Smooth muscle cell (in vitro differentiated cells): Measurements from ENCODE around the gene ZNF593. TPM values are rescaled to one million over a fixed set of nuclear protein-coding genes. Genes with fewer than 3 reads are reported as not detected.

Experiments
- DNase-seq: peaks from one replicate; lab custom pipeline; 2025; ENCODE audit not compliant: unreplicated experiment; lab: John Stamatoyannopoulos, UW
- H2AFZ ChIP-seq: fragments of 200-600 bp; sonication (generic); 2 replicates; pipeline ENCODE4 v1.6.0; 2016; ENCODE audit warnings: antibody characterized with exemption, low read depth, mild to moderate bottlenecking
- H3F3A ChIP-seq: fragments of 200-600 bp; sonication (generic); 2 replicates; pipeline ENCODE4 v1.6.0; 2017; ENCODE audit warnings: antibody characterized with exemption, low read depth
- H3K27ac ChIP-seq: fragments of 200-600 bp; sonication (generic); 2 replicates; pipeline ENCODE4 v1.5.1; 2016; ENCODE audit warnings: low read depth, mild to moderate bottlenecking
- H3K27me3 ChIP-seq: fragments of 200-600 bp; sonication (generic); 2 replicates; pipeline ENCODE4 v1.6.1; 2016; ENCODE audit warnings: low read depth, mild to moderate bottlenecking
- H3K36me3 ChIP-seq: fragments of 200-600 bp; sonication (generic); 2 replicates; pipeline ENCODE4 v1.5.1; 2016; ENCODE audit warnings: low read depth
- H3K4me1 ChIP-seq: fragments of 200-600 bp; sonication (generic); 2 replicates; pipeline ENCODE4 v1.5.1; 2016; ENCODE audit warnings: low read depth
- H3K4me2 ChIP-seq: fragments of 200-600 bp; sonication (generic); 2 replicates; pipeline ENCODE4 v1.6.0; 2016; ENCODE audit warnings: mild to moderate bottlenecking
- H3K4me3 ChIP-seq: fragments of 200-600 bp; sonication (generic); 2 replicates; pipeline ENCODE4 v1.5.1; 2016; ENCODE audit warnings: mild to moderate bottlenecking
- H3K79me2 ChIP-seq: fragments of 200-600 bp; sonication (generic); 2 replicates; pipeline ENCODE4 v1.6.0; 2016; ENCODE audit warnings: low read depth, mild to moderate bottlenecking
- H3K9ac ChIP-seq: fragments of 200-600 bp; sonication (generic); 2 replicates; pipeline ENCODE4 v1.6.0; 2016; ENCODE audit warnings: low read depth
- H3K9me3 ChIP-seq: fragments of 200-600 bp; sonication (generic); replicated peaks from 2 replicates; pipeline ENCODE4 v1.5.1; 2016; ENCODE audit warnings: low read depth
- H4K20me1 ChIP-seq: fragments of 200-600 bp; sonication (generic); 2 replicates; pipeline ENCODE4 v1.6.0; 2016; ENCODE audit warnings: low read depth
- CTCF ChIP-seq: fragments of 200-600 bp; sonication (generic); IDR thresholded peaks from 2 replicates; pipeline ENCODE4 v1.5.1; 2017; ENCODE audit warnings: borderline replicate concordance, mild to moderate bottlenecking, antibody characterized with exemption; ENCODE audit not compliant: insufficient read depth, poor library complexity, severe bottlenecking
- WGBS: methylation state at CpG from one replicate; pipeline ENCODE4 v1.1.7; 2016; ENCODE audit warnings: low lambda C conversion rate; 5-methylcytosine and 5-hydroxymethylcytosine counted together
- polyA plus RNA-seq: library from polyadenylated mRNA; unstranded; fragments of >200 nt; fragmentation: Nextera tagmentation; extraction: Ambion mirVana; gene quantifications from 2 replicates; pipeline ENCODE4 v1.2.1, GENCODE V29; 2016
- total RNA-seq: library from RNA; depleted of rRNA; stranded (reverse); fragments of >200 nt; gene quantifications from 2 replicates; pipeline ENCODE4 v1.2.3, GENCODE V29; 2014

Gene ZNF593
- total and polyA plus RNA-seq, 2 experiments from 2014 or later = 38.4 to 52.4 TPM

GRCh38 chr1:26126321-26127084 lies 43.2 kb upstream of the ZNF593 start:
- H3K9me3 ChIP-seq = no peaks in the 10 kb centered on the region
- peaks cover 16% of the 10 kb centered on the region for H3F3A ChIP-seq
- H3K36me3 ChIP-seq = no peaks in the 10 kb centered on the region
- H3K4me2 ChIP-seq = no peak overlapping the region
- H3K27me3 ChIP-seq = no peaks in the 10 kb centered on the region
- no peak for DNase-seq
- no peak for TF ChIP-seq CTCF
- no peaks in the 10 kb centered on the region for H4K20me1 ChIP-seq
- no peak overlapping the region for H3K4me3 ChIP-seq
- H3K27ac ChIP-seq = no peak overlapping the region
- H3K79me2 ChIP-seq = no peaks in the 10 kb centered on the region
- H3K9ac ChIP-seq = no peak overlapping the region
- WGBS = 61% methylated on average over 9 of the region's 9 CpGs
- H3K4me1 ChIP-seq = no peaks in the 10 kb centered on the region
- no peak overlapping the region for H2AFZ ChIP-seq

GRCh38 chr1:26127235-26128163 lies 42.2 kb upstream of the ZNF593 start:
- DNase-seq = no peak
- Histone ChIP-seq H3K4me1 (no peaks in the 10 kb centered on the region), H2AFZ (no peak overlapping the region), H3K4me2 (no peak overlapping the region), H3K27me3 (no peaks in the 10 kb centered on the region), H4K20me1 (no peaks in the 10 kb centered on the region), H3K79me2 (no peaks in the 10 kb centered on the region), H3K36me3 (no peaks in the 10 kb centered on the region), H3K27ac (no peak overlapping the region), H3K9me3 (no peaks in the 10 kb centered on the region), H3K4me3 (no peak overlapping the region), H3F3A (peaks cover 8% of the 10 kb centered on the region), H3K9ac (no peak overlapping the region)
- TF ChIP-seq CTCF = no peak
- 66% methylated on average over 13 of the region's 13 CpGs for WGBS

- WGBS = 88% methylated on average over 4 of the region's 4 CpGs
- DNase-seq = no peak
- no peaks in the 10 kb centered on the region for H3K4me1 ChIP-seq
Measured at GRCh38 chr1:26129778-26130177, 39.9 kb upstream of the ZNF593 start.

More at GRCh38 chr1:26129778-26130177, 39.9 kb upstream of the ZNF593 start:
- no peaks in the 10 kb centered on the region for H4K20me1 ChIP-seq
- no peaks in the 10 kb centered on the region for H3K9me3 ChIP-seq
- no peak overlapping the region for H3K9ac ChIP-seq
- no peaks in the 10 kb centered on the region for H3F3A ChIP-seq
- H3K79me2 ChIP-seq = no peaks in the 10 kb centered on the region
- no peak overlapping the region for H3K27ac ChIP-seq
- no peak overlapping the region for H2AFZ ChIP-seq
- no peak overlapping the region for H3K4me2 ChIP-seq
- no peaks in the 10 kb centered on the region for H3K27me3 ChIP-seq
- no peak overlapping the region for H3K4me3 ChIP-seq
- H3K36me3 ChIP-seq = no peaks in the 10 kb centered on the region
- TF ChIP-seq CTCF = no peak
